Measurements from ENCODE around the gene NSD2.

Gene NSD2

DNA sequence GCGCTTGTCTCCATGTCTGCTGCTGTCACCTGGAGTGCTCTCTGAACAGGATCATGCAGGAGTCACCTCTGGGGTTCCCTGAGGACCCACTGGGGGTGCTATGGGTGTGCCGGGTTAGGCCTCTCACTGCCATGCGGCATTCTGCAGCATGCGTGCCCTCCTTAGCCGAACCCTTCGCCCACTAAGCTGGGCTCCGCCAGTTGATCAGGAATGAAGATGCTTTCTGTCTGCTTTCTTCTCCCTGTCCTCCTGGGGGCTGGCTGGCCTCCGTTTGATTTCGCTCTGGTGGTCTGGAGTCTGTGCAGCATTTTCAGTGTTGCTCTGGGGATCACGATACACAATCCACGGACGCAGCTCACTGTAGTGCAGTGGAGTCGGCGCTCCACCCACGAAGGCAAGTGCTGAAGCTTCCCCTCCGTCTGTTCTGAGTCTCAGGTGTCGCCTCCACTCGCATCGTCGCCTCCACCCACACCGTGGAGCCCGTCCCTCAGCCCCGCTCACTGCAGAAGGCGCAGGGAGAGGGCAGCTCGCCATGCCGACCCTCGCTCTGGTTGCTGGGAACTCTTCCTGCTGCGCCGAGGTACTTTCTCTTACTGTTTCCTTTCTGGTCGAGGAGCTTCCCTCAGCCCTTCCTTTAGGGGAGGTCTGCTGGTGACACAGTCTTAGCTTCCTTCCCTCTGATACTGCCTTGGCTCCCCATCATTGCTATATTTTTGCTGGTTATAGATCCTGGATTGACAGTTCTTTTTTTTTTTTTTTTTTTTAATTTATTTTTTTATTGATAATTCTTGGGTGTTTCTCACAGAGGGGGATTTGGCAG, 44.5 kb upstream of the NSD2 start:
- H3K4me3 ChIP-seq (ENCODE audit: low read depth, low read length) = no peak overlapping the region
- DNase-seq (ENCODE audit: low read depth) = no peak
- no peak for TF ChIP-seq CTCF (conservative IDR thresholded peaks at IDR 0.05; ENCODE audit: low read depth, low read length)

- no peak for DNase-seq (ENCODE audit: low read depth)
- H3K4me3 ChIP-seq (ENCODE audit: low read depth, low read length) = no peak overlapping the region
- TF ChIP-seq CTCF (conservative IDR thresholded peaks at IDR 0.05; ENCODE audit: low read depth, low read length) = no peak
Observed at GRCh38 chr4:1830234-1830633, 41.0 kb upstream of the NSD2 start.

- no peak for DNase-seq (ENCODE audit: low read depth)
- no peak for TF ChIP-seq CTCF (conservative IDR thresholded peaks at IDR 0.05; ENCODE audit: low read depth, low read length)
- no peak overlapping the region for H3K4me3 ChIP-seq (ENCODE audit: low read depth, low read length)
Observed at GRCh38 chr4:1830642-1831228, 40.5 kb upstream of the NSD2 start.

DNA sequence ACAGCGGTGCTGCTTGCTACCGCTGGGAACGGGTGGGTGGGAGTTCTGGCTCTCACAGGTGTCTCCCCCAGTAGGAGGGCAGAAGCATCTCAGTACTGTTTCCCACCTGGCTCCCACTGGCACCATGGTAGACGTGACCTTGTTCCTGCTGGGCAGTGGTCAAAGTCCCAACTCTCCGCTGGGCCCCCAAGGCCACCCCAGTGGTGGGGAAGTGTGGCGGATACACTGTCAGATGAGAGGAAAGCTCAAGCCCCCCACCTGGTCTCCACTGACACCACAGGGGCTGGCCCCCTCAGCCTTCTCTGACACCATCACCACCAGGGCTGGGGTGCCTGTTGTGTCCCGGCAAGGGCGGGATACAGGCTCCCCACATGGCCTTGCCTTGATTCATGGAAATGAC, 39.9 kb upstream of the NSD2 start:
- no peak overlapping the region for H3K4me3 ChIP-seq (ENCODE audit: low read depth, low read length)
- TF ChIP-seq CTCF (conservative IDR thresholded peaks at IDR 0.05; ENCODE audit: low read depth, low read length) = no peak
- no peak for DNase-seq (ENCODE audit: low read depth)

DNA sequence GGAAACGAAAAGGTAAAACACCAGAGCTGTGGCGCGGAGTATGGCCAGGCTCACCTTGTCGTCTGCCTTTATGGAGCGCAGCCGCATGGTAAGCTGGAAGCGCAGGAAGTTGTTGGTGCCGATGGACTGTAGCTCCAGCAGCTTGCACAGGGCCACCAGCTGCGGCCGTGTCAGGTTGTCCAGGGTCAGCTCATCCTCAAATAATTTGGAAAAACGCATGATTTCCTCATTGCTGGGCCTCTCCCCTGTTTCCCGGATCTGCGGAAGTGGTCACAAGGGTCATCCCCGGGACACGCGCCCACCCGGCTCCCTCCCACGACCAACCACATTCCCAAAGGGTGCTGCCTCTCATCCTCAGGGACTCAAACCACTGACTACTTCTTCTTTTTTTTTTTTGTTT, 38.5 kb upstream of the NSD2 start:
- no peak overlapping the region for H3K4me3 ChIP-seq (ENCODE audit: low read depth, low read length)
- no peak for TF ChIP-seq CTCF (conservative IDR thresholded peaks at IDR 0.05; ENCODE audit: low read depth, low read length)
- no peak for DNase-seq (ENCODE audit: low read depth)

DNA sequence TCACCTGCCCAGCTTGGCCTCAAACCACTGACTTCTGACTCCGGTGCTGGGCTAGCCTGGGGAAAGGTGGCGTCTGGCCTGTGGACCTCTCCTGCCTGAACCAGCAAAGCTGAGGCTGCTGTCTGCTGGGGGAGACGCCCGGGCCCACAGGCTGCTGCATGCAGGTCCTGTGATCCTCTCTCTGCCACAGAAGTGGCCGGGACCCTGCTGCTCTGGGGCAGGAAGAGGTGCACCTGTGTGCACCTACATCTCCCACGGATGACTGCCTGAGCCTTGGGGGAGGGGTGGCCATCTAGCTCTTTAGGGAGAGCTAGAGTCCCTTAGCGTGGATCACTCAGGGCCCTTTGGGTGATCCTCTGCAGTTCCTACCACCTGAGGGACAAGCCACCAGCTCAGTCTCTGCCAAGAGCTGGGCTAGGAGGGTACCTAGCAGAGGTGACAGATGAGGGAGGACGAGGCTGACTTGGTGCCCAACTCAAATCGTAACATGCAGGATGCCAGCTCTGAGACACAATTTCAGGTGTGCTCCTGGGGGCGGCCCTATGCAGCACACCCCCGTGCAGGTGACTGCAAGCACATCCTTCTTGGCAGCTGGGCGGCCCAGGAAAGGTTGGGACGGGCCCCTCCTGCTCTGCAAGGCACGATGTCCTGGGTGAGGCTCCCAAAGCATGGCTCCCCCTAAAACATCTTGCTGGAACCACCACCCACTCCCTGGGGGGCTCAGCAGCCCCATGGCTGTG, 37.7 kb upstream of the NSD2 start:
- no peak overlapping the region for H3K4me3 ChIP-seq (ENCODE audit: low read depth, low read length)
- no peak for TF ChIP-seq CTCF (conservative IDR thresholded peaks at IDR 0.05; ENCODE audit: low read depth, low read length)

More for the DNA sequence above, 37.7 kb upstream of the NSD2 start:
- DNase-seq (ENCODE audit: low read depth) = no peak
